Measurements from ENCODE around the gene FSTL4.

FSTL4 gene

DNA sequence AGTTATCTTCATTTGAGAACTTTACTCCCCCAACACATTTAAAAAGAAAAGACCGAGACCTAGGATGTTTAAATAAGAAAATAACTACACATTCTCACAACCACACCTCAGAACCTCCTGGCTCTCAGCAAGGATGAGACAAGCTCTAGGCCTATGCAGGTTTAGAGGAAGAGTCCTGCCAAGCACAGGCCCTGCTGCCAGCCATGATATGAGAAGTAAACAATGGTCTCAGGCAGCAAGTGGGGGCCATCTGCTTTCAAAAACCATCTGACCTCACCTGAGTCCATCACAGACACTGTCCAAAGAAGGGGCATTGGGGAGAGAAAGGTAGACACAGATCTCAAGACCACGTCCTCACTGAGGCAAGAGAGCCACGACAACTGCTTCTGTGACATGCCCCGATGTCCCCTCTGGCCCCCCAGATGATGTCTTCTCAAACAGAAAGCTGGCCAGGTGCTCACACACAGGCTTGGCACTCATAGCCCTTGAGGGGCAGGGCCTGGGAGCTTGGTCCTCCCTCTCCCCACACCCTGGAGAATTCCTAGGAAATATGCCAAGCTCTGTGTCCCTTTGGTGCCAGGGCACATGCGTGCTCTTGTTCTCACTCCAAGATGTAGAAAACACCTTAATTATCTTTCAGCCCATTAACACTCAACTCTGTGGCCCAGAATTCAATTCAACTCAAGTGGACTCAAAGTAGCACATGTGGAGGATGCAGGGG is 150.4 kb downstream of the FSTL4 start:
- H2AFZ ChIP-seq (ENCODE audit: low read length): no peak overlapping the region
- no peak overlapping the region for H3K4me3 ChIP-seq (ENCODE audit: low read depth, low read length, poor library complexity, severe bottlenecking)
- no peaks in the 10 kb centered on the region for H3K36me3 ChIP-seq (ENCODE audit: insufficient read depth, low read length)
- no peaks in the 10 kb centered on the region for H3K9me2 ChIP-seq (ENCODE audit: low read depth, low read length)
- H3K27ac ChIP-seq (ENCODE audit: low read depth, low read length, poor library complexity, severe bottlenecking): no peak overlapping the region
- no peaks in the 10 kb centered on the region for H3K27me3 ChIP-seq (ENCODE audit: insufficient read depth, low read length)
- H3K9me3 ChIP-seq (ENCODE audit: low read length): no peaks in the 10 kb centered on the region
- H3K4me2 ChIP-seq (ENCODE audit: low read length): no peak overlapping the region
- TF ChIP-seq EZH2 (IDR thresholded peaks at IDR 0.05; ENCODE audit: borderline replicate concordance, low read length): no peak
- TF ChIP-seq, protein P1, sequence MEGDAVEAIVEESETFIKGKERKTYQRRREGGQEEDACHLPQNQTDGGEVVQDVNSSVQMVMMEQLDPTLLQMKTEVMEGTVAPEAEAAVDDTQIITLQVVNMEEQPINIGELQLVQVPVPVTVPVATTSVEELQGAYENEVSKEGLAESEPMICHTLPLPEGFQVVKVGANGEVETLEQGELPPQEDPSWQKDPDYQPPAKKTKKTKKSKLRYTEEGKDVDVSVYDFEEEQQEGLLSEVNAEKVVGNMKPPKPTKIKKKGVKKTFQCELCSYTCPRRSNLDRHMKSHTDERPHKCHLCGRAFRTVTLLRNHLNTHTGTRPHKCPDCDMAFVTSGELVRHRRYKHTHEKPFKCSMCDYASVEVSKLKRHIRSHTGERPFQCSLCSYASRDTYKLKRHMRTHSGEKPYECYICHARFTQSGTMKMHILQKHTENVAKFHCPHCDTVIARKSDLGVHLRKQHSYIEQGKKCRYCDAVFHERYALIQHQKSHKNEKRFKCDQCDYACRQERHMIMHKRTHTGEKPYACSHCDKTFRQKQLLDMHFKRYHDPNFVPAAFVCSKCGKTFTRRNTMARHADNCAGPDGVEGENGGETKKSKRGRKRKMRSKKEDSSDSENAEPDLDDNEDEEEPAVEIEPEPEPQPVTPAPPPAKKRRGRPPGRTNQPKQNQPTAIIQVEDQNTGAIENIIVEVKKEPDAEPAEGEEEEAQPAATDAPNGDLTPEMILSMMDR (IDR thresholded peaks at IDR 0.05; ENCODE audit: low read length): no peak
- H3K79me2 ChIP-seq (ENCODE audit: insufficient read depth, low read length): no peaks in the 10 kb centered on the region
- H3K4me1 ChIP-seq (ENCODE audit: insufficient read depth, low read length, severe bottlenecking): no peaks in the 10 kb centered on the region
- H3K9ac ChIP-seq (ENCODE audit: low read length): no peak overlapping the region
- H3F3A ChIP-seq (ENCODE audit: insufficient read depth, low read length): no peaks in the 10 kb centered on the region
- no peaks in the 10 kb centered on the region for H4K20me1 ChIP-seq (ENCODE audit: insufficient read depth, low read length)

DNA sequence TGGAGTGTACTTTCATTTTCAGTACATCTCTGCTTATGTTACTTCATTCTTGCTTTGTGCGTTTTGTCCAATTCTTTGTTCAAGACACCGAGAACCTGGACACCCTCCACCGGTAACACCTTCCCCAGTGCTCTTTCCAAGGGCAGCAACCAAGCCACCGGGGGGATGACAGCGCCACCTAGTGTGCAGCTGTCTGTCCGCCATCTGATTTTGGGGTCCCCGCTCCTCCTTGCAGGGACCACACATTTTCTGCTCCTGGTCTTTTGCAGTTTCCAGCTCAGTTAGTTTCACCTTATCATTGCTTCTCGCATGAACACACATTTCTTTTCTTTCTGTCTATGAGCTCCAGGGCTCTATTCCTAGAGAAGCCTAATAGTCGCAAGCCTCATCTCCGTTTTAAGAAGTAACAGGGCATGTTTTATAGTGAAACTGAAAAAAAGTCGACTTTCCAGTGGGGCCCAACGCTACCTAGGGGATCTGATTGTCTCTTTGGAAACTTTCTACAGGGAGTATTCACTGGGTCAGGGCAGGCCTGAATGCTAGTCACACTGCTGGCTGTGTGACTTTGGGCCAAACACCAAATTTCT is 152.1 kb downstream of the FSTL4 start:
- Histone ChIP-seq H3K9me3 (ENCODE audit: low read length) (no peaks in the 10 kb centered on the region), H3K79me2 (ENCODE audit: insufficient read depth, low read length) (no peaks in the 10 kb centered on the region), H3K36me3 (ENCODE audit: insufficient read depth, low read length) (no peaks in the 10 kb centered on the region), H3K4me1 (ENCODE audit: insufficient read depth, low read length, severe bottlenecking) (no peaks in the 10 kb centered on the region), H3K4me2 (ENCODE audit: low read length) (no peak overlapping the region), H4K20me1 (ENCODE audit: insufficient read depth, low read length) (no peaks in the 10 kb centered on the region), H3K4me3 (ENCODE audit: low read depth, low read length, poor library complexity, severe bottlenecking) (no peak overlapping the region), H3K9ac (ENCODE audit: low read length) (no peak overlapping the region), H2AFZ (ENCODE audit: low read length) (no peak overlapping the region), H3K27me3 (ENCODE audit: insufficient read depth, low read length) (no peaks in the 10 kb centered on the region), H3K9me2 (ENCODE audit: low read depth, low read length) (no peaks in the 10 kb centered on the region), H3K27ac (ENCODE audit: low read depth, low read length, poor library complexity, severe bottlenecking) (no peak overlapping the region), H3F3A (ENCODE audit: insufficient read depth, low read length) (no peaks in the 10 kb centered on the region)
- no peak for TF ChIP-seq EZH2 (IDR thresholded peaks at IDR 0.05; ENCODE audit: borderline replicate concordance, low read length)
- TF ChIP-seq, protein P1 (IDR thresholded peaks at IDR 0.05; ENCODE audit: low read length): peak; percentile 91

DNA sequence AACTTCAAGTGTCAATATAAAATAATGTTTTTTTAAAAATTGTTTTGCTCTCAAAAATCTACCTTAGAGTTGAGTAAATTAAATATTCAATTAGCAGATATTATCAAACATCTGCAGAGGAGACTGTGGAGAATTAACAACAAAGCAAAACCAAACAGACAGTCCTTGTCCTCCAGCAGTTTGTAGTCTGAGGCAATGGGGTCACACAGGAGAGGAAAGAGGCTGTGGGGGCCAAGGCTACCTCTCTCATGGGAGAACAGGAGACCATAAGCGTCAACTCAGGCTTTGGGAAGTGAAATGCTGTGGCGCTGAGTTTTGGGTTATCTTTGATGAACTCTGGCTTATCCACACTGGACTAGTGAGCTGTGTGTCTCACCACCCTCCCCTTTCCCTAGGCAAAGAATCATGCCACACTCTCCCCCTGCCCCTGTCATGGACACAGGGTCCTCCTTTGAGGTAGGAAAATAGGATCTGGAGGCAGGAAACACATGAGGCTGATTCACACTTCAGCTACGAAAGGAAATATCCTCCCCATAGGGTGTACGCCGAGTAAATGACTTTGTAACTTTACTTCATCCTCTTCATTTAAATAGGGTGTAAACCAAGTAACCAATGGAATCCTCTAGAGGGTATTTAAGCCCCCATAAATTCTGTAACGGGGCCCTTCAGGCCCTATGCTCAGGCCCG is 152.7 kb downstream of the FSTL4 start:
- Histone ChIP-seq H3K79me2 (ENCODE audit: insufficient read depth, low read length) (no peaks in the 10 kb centered on the region), H3K9me2 (ENCODE audit: low read depth, low read length) (no peaks in the 10 kb centered on the region), H3K4me3 (ENCODE audit: low read depth, low read length, poor library complexity, severe bottlenecking) (no peak overlapping the region), H3F3A (ENCODE audit: insufficient read depth, low read length) (no peaks in the 10 kb centered on the region), H3K9ac (ENCODE audit: low read length) (no peak overlapping the region), H2AFZ (ENCODE audit: low read length) (no peak overlapping the region), H3K27me3 (ENCODE audit: insufficient read depth, low read length) (no peaks in the 10 kb centered on the region), H3K4me1 (ENCODE audit: insufficient read depth, low read length, severe bottlenecking) (no peaks in the 10 kb centered on the region), H3K36me3 (ENCODE audit: insufficient read depth, low read length) (no peaks in the 10 kb centered on the region), H4K20me1 (ENCODE audit: insufficient read depth, low read length) (no peaks in the 10 kb centered on the region), H3K4me2 (ENCODE audit: low read length) (no peak overlapping the region), H3K27ac (ENCODE audit: low read depth, low read length, poor library complexity, severe bottlenecking) (no peak overlapping the region), H3K9me3 (ENCODE audit: low read length) (no peaks in the 10 kb centered on the region)
- TF ChIP-seq, protein P1 (IDR thresholded peaks at IDR 0.05; ENCODE audit: low read length): no peak
- no peak for TF ChIP-seq EZH2 (IDR thresholded peaks at IDR 0.05; ENCODE audit: borderline replicate concordance, low read length)
